GM19099 (cell line): Measurements from ENCODE around the gene SIRT2.

Experiments
- POLR2A ChIP-seq: IDR thresholded peaks from 3 replicates; pipeline ENCODE4 v1.6.1; 2011; ENCODE audit warnings: low read depth; ENCODE audit not compliant: insufficient read length; ENCODE audit errors: extremely low read depth

SIRT2 gene

GRCh38 chr19:38899447-38900201 lies at the start of gene SIRT2, which contains the start of gene NFKBIB:
Gene SIRT2, minus strand, starts transcription at chr19:38899618. Its CDS starts 97 bp downstream, at chr19:38899521.
Gene NFKBIB, plus strand, starts transcription at chr19:38899969. Its CDS starts 64 bp downstream, at chr19:38900033.
- TF ChIP-seq POLR2A = peak; percentile 58

- no peak for TF ChIP-seq POLR2A
Observed at GRCh38 chr19:38946229-38947010, 47.0 kb upstream of the SIRT2 start.

GRCh38 chr19:38945562-38946228 lies 46.3 kb upstream of the SIRT2 start:
- TF ChIP-seq POLR2A = no peak

GRCh38 chr19:38944981-38945506 lies 45.6 kb upstream of the SIRT2 start:
- TF ChIP-seq POLR2A = no peak

- no peak for TF ChIP-seq POLR2A
Observed at GRCh38 chr19:38942471-38943181, 43.2 kb upstream of the SIRT2 start.

- no peak for TF ChIP-seq POLR2A
Observed at GRCh38 chr19:38941979-38942378, 42.6 kb upstream of the SIRT2 start.

- no peak for TF ChIP-seq POLR2A
Observed at GRCh38 chr19:38939957-38940356, 40.5 kb upstream of the SIRT2 start.

GRCh38 chr19:38933544-38933943 lies 34.1 kb upstream of the SIRT2 start:
- no peak for TF ChIP-seq POLR2A

GRCh38 chr19:38932425-38933179 lies 33.2 kb upstream of the SIRT2 start:
- TF ChIP-seq POLR2A = no peak

GRCh38 chr19:38931521-38931793 lies 32.0 kb upstream of the SIRT2 start:
- TF ChIP-seq POLR2A = no peak

GRCh38 chr19:38930776-38931520 lies 31.5 kb upstream of the SIRT2 start, which contains the start of gene MRPS12:
Gene MRPS12, plus strand, starts transcription at chr19:38930944. Its CDS starts 351 bp downstream, at chr19:38931295.
- peak; percentile 93 for TF ChIP-seq POLR2A

- peak; percentile 92 for TF ChIP-seq POLR2A
Observed at GRCh38 chr19:38929929-38930775, 30.7 kb upstream of the SIRT2 start, which contains the start of gene SARS2. Gene SARS2, minus strand, starts transcription at chr19:38930763. Its CDS starts 27 bp downstream, at chr19:38930736.
